IMR-90 (cell line): ENCODE results near the gene FANCE. TPM values are rescaled to one million over a fixed set of nuclear protein-coding genes. Genes with fewer than 3 reads are reported as not detected.

Experiments
- ATAC-seq: fragments of 200-7000 bp; cut with Tn5 transposase; 2 replicates; pipeline ENCODE4 v1.9.1; 2020; ENCODE audit warnings: low read depth, mild to moderate bottlenecking, moderate library complexity
- BruUV-seq: library from RNA; stranded (reverse); fragments of 400-500 nt; replicated peaks from 2 replicates; lab custom pipeline; 2021; lab: Mats Ljungman, UMichigan
- CTCF ChIA-PET: fragments of 300-600 bp; formaldehyde crosslinking; extraction: SDS; loops from one replicate; lab custom pipeline; 2021; ENCODE audit warnings: antibody characterized with exemption; lab: Yijun Ruan, JAX
- POLR2A ChIA-PET: fragments of 300-600 bp; sonication (Branson Sonifier 250); formaldehyde crosslinking; loops from one replicate; lab custom pipeline; 2022; ENCODE audit warnings: antibody characterized with exemption; ENCODE audit not compliant: unreplicated experiment; lab: Charles Lee
- DNase-seq: peaks from one replicate; pipeline ENCODE4 v3.0.0; 2013
- H2AFZ ChIP-seq: replicated peaks from 2 replicates; pipeline ENCODE3; 2013; ENCODE audit warnings: low read length, mild to moderate bottlenecking; ENCODE audit not compliant: poor library complexity
- H2AK5ac ChIP-seq: 2 replicates; pipeline ENCODE4 v1.6.1; 2013; ENCODE audit warnings: low read depth, low read length, inconsistent platforms
- H2AK9ac ChIP-seq: replicated peaks from 2 replicates; pipeline ENCODE3; 2013; ENCODE audit warnings: mild to moderate bottlenecking, low read depth, low read length, moderate library complexity; ENCODE audit not compliant: poor library complexity
- H2BK120ac ChIP-seq: 2 replicates; pipeline ENCODE4 v1.6.1; 2013; ENCODE audit warnings: low read depth, low read length, inconsistent platforms
- H2BK15ac ChIP-seq: 3 replicates; pipeline ENCODE4 v1.6.1; 2013; ENCODE audit warnings: low read depth, low read length, inconsistent platforms
- H2BK20ac ChIP-seq: 2 replicates; pipeline ENCODE4 v1.6.1; 2013; ENCODE audit warnings: low read depth, mild to moderate bottlenecking, inconsistent platforms, low read length, moderate library complexity
- H2BK5ac ChIP-seq: 2 replicates; pipeline ENCODE4 v1.6.1; 2013; ENCODE audit warnings: mild to moderate bottlenecking, low read depth, low read length, inconsistent platforms; ENCODE audit not compliant: poor library complexity, severe bottlenecking
- H3K14ac ChIP-seq: replicated peaks from 2 replicates; pipeline ENCODE4 v1.6.1; 2013; ENCODE audit warnings: low read depth, low read length, inconsistent platforms
- H3K18ac ChIP-seq: 2 replicates; pipeline ENCODE4 v1.6.1; 2013; ENCODE audit warnings: low read depth, low read length, control low read depth
- H3K23ac ChIP-seq: 2 replicates; pipeline ENCODE4 v1.6.1; 2013; ENCODE audit warnings: low read depth, low read length, inconsistent platforms
- H3K27ac ChIP-seq: 2 replicates; pipeline ENCODE4 v1.5.1; 2013; ENCODE audit warnings: mild to moderate bottlenecking, control low read depth, low read length; ENCODE audit not compliant: insufficient read depth
- H3K27me3 ChIP-seq: 2 replicates; pipeline ENCODE4 v1.6.1; 2013; ENCODE audit warnings: low read length; ENCODE audit not compliant: control insufficient read depth, insufficient read depth
- H3K36me3 ChIP-seq: 2 replicates; pipeline ENCODE4 v1.6.1; 2013; ENCODE audit warnings: low read length, mixed read lengths; ENCODE audit not compliant: control insufficient read depth, insufficient read depth
- H3K4ac ChIP-seq: 2 replicates; pipeline ENCODE4 v1.6.1; 2013; ENCODE audit warnings: low read depth, low read length, inconsistent platforms
- H3K4me1 ChIP-seq: 2 replicates; pipeline ENCODE4 v1.6.1; 2013; ENCODE audit warnings: low read length, mixed read lengths; ENCODE audit not compliant: control insufficient read depth, insufficient read depth
- H3K4me2 ChIP-seq: 2 replicates; pipeline ENCODE4 v1.6.1; 2013; ENCODE audit warnings: low read depth, mild to moderate bottlenecking, control low read depth, low read length, moderate library complexity
- H3K4me3 ChIP-seq: 2 replicates; pipeline ENCODE4 v1.5.1; 2013; ENCODE audit warnings: low read depth, mild to moderate bottlenecking, control low read depth, low read length, moderate library complexity; ENCODE audit not compliant: insufficient read depth
- H3K56ac ChIP-seq: 2 replicates; pipeline ENCODE4 v1.6.1; 2013; ENCODE audit warnings: low read length, inconsistent platforms; ENCODE audit not compliant: insufficient read depth; ENCODE audit errors: extremely low read depth
- H3K79me1 ChIP-seq, 2 experiments: 2 replicates each; pipeline ENCODE4 v1.6.1; 2013; ENCODE audit warnings: low read length in 2 of 2, inconsistent platforms in 1 of 2, low read depth in 1 of 2
- H3K9ac ChIP-seq: 2 replicates; pipeline ENCODE4 v1.6.1; 2013; ENCODE audit warnings: low read depth, low read length, control low read depth
- H3K9me1 ChIP-seq: 2 replicates; pipeline ENCODE4 v1.6.1; 2013; ENCODE audit warnings: low read length, inconsistent platforms; ENCODE audit not compliant: insufficient read depth
- H3K9me3 ChIP-seq: 2 replicates; pipeline ENCODE4 v1.6.1; 2013; ENCODE audit warnings: low read length; ENCODE audit not compliant: control insufficient read depth, insufficient read depth
- H4K20me1 ChIP-seq: 2 replicates; pipeline ENCODE4 v1.6.1; 2013; ENCODE audit warnings: low read length, inconsistent platforms; ENCODE audit not compliant: insufficient read depth
- H4K5ac ChIP-seq: 2 replicates; pipeline ENCODE4 v1.6.1; 2013; ENCODE audit warnings: mild to moderate bottlenecking, low read depth, low read length, control low read depth
- H4K8ac ChIP-seq, 2 experiments: 2 replicates each; pipeline ENCODE4 v1.6.1; 2013; ENCODE audit warnings: low read depth in 2 of 2, low read length in 2 of 2, control low read depth in 1 of 2, inconsistent platforms in 1 of 2
- H4K91ac ChIP-seq: 2 replicates; pipeline ENCODE4 v1.6.1; 2013; ENCODE audit warnings: low read depth, low read length, inconsistent platforms; ENCODE audit not compliant: insufficient read depth
- SMC3 ChIP-seq: fragments of 150-350 bp; IDR thresholded peaks from 2 replicates; pipeline ENCODE4 v1.6.1; 2016; ENCODE audit warnings: low read depth, mild to moderate bottlenecking, antibody characterized with exemption, low read length, moderate library complexity
- dilution Hi-C: fragments of 300-500 bp; cut with HindIII; formaldehyde crosslinking; loops from one replicate; pipeline ENCODE4 v1.14.3; 2018; ENCODE audit warnings: low sequenced_read_pairs; ENCODE audit not compliant: unreplicated experiment
- in situ Hi-C: fragments of 300-500 bp; cut with MboI; formaldehyde crosslinking; loops from 3 replicates; pipeline ENCODE4 v1.14.3; 2019; ENCODE audit warnings: low sequenced_read_pairs, inconsistent platforms, mixed read lengths
- intact Hi-C: fragments of 100-400 bp; cut with micrococcal nuclease; formaldehyde crosslinking; loops from 2 replicates; pipeline ENCODE4 v1.10.0; 2022
- polyA plus RNA-seq, 3 experiments: library from polyadenylated mRNA; depleted of rRNA; stranded (reverse); fragments of >200 nt; gene quantifications; 2 replicates each; pipeline ENCODE4 v1.2.3, GENCODE V29; 2012; ENCODE audit warnings: low replicate concordance in 1 of 3
- total RNA-seq: library from RNA; depleted of rRNA; stranded (reverse); fragments of >200 nt; gene quantifications from 2 replicates; pipeline ENCODE4 v1.2.3, GENCODE V29; 2012
- TF ChIP-seq, protein P1 (sequence below): conservative IDR thresholded peaks from 2 replicates; pipeline ENCODE4 v1.5.1; 2012; ENCODE audit warnings: mild to moderate bottlenecking, low read depth, low read length, improper control_type of control experiment

The FANCE gene
- total and polyA plus RNA-seq, 2 of the 4 experiments (the other 2 are of a cell fraction), result 7.1 to 9.1 TPM

DNA sequence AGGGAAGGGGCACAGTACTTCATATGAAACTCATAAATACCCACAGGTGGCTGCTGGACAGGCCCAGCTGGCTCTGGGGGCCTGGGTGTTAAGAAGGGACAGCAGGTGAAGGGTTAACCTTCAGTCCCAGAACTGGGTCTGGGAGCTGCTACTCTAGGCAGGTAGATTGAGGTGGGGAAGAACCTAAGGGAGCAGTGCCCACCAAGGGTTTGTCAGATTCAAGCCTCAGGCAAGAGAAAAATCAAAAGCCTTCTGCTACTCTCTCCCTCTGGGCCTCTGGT lies 21.7 kb downstream of the FANCE start:
- dilution Hi-C loops, result no loop called here

More for the DNA sequence above, 21.7 kb downstream of the FANCE start:
- ChIA-PET CTCF (no interaction called here), POLR2A (interaction anchor here (0.6 to 0.9 kb wide), 5 partner anchors 8 to 442 kb away, joined by 3 to 7 read pairs (median 4); no protein-coding TSS in a partner anchor)
- no peak overlapping the region for H3K23ac ChIP-seq
- peak overlapping the region; percentile 44 for H2AK9ac ChIP-seq
- H2BK15ac ChIP-seq, result no peak overlapping the region
- H4K91ac ChIP-seq, result no peak overlapping the region
- no peak overlapping the region for H3K4ac ChIP-seq
- in situ Hi-C loops (no loop called here), intact Hi-C loops (no loop called here)
- H3K9me1 ChIP-seq, result 0 out of 2 replicates have a peak, but pooled peaks cover 6% of the 10 kb centered on the region
- no peak overlapping the region for H3K9ac ChIP-seq
- no peak overlapping the region for H3K27ac ChIP-seq
- peaks cover 7 to 48% of the 10 kb centered on the region in 2 experiments; a peak in 3 of 4 replicates for H3K79me1 ChIP-seq
- ATAC-seq (no peak), DNase-seq (no peak)
- no peak overlapping the region for H3K4me2 ChIP-seq
- no peaks in the 10 kb centered on the region for H3K9me3 ChIP-seq
- H4K8ac ChIP-seq, result no peak overlapping the region
- no peak overlapping the region for H3K4me3 ChIP-seq
- no peak overlapping the region for H3K14ac ChIP-seq
- H2AK5ac ChIP-seq, result no peak overlapping the region
- no peak overlapping the region for H3K56ac ChIP-seq
- no peak for TF ChIP-seq SMC3
- TF ChIP-seq, protein P1, sequence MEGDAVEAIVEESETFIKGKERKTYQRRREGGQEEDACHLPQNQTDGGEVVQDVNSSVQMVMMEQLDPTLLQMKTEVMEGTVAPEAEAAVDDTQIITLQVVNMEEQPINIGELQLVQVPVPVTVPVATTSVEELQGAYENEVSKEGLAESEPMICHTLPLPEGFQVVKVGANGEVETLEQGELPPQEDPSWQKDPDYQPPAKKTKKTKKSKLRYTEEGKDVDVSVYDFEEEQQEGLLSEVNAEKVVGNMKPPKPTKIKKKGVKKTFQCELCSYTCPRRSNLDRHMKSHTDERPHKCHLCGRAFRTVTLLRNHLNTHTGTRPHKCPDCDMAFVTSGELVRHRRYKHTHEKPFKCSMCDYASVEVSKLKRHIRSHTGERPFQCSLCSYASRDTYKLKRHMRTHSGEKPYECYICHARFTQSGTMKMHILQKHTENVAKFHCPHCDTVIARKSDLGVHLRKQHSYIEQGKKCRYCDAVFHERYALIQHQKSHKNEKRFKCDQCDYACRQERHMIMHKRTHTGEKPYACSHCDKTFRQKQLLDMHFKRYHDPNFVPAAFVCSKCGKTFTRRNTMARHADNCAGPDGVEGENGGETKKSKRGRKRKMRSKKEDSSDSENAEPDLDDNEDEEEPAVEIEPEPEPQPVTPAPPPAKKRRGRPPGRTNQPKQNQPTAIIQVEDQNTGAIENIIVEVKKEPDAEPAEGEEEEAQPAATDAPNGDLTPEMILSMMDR, result no peak
- H2AFZ ChIP-seq, result no peak overlapping the region
- peaks cover 10% of the 10 kb centered on the region for H3K4me1 ChIP-seq
- no peak overlapping the region for H2BK20ac ChIP-seq
- no peak overlapping the region for H2BK120ac ChIP-seq
- no peaks in the 10 kb centered on the region for H3K27me3 ChIP-seq
- peaks cover 68% of the 10 kb centered on the region for H4K20me1 ChIP-seq
- no TSS peak for BruUV-seq
- peaks cover 66% of the 10 kb centered on the region for H3K36me3 ChIP-seq
- no peak overlapping the region for H2BK5ac ChIP-seq
- no peak overlapping the region for H4K5ac ChIP-seq
- H3K18ac ChIP-seq, result no peak overlapping the region
